HG03139 (cell line): ENCODE data around the gene GPAM.
"Not testable (repeated sequence)": the region's sequence is repeated elsewhere in the genome, so short reads cannot be mapped to it uniquely, and the experiment has no call there.

Experiments used
- ATAC-seq: cut with Tn5 transposase; IDR thresholded peaks from one replicate; pipeline ENCODE4 v1.9.1; 2021; ENCODE audit not compliant: unreplicated experiment

GPAM gene, protein sequence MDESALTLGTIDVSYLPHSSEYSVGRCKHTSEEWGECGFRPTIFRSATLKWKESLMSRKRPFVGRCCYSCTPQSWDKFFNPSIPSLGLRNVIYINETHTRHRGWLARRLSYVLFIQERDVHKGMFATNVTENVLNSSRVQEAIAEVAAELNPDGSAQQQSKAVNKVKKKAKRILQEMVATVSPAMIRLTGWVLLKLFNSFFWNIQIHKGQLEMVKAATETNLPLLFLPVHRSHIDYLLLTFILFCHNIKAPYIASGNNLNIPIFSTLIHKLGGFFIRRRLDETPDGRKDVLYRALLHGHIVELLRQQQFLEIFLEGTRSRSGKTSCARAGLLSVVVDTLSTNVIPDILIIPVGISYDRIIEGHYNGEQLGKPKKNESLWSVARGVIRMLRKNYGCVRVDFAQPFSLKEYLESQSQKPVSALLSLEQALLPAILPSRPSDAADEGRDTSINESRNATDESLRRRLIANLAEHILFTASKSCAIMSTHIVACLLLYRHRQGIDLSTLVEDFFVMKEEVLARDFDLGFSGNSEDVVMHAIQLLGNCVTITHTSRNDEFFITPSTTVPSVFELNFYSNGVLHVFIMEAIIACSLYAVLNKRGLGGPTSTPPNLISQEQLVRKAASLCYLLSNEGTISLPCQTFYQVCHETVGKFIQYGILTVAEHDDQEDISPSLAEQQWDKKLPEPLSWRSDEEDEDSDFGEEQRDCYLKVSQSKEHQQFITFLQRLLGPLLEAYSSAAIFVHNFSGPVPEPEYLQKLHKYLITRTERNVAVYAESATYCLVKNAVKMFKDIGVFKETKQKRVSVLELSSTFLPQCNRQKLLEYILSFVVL

DNA sequence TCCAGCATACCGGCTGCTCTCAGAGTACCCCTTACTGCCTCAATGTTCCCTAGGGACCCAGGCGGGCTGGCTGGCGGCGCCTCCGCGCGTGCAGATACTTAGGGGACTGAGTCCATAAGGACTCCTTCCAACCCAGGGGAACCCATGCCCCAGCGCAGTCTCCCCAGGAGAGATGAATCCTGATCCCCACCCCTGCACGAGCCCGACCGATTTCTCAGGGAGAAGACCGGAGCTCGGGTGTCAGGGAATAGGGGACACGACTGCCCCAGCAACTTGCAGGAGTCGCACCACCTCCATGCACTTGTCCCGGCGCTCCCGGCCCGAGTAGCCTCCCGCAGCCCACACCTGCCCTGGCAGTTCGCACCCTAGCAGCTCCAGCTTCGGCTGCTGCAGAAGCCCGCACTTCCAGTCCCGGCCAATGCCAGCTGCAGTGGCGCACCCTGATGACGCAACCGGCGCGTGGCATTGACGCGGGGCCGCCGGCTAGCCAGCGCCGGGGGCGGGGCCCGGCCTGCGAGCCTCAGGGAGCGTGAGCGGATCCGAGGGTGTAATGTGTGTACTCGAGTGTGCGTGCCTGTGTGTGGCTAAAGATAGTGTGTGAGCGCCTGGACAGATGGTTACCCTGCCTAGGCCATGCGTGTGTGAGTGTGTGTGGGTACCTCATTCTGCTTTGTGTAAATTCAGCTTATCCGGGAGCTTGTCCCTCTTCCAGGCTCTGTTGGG is at the start of gene GPAM:
TSS of gene GPAM (minus strand) at position 437 of the 723 bp plus-strand sequence. CDS start 1,981 bp downstream, outside the sequence.
- ATAC-seq = peak; percentile 95

DNA sequence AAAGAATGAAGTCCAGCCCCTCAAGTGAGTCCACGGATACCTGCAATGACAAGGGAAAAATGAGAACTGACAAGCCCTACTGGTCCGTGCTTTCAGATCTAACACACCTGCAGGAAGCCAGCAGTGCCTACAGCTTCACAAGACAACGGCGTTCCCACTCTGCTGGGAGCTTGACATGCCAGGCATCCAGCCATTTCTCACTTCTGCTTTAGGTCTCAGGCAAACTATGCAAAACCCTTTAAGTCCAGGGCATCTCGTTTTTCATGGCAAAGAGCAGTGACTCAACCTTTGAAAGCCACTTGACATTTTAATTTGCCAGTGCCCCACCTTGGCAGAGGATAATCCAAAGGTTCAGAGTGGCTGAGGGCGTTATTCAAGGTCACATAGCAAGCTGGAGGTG is 49.1 kb upstream of the GPAM start:
- ATAC-seq = no peak

DNA sequence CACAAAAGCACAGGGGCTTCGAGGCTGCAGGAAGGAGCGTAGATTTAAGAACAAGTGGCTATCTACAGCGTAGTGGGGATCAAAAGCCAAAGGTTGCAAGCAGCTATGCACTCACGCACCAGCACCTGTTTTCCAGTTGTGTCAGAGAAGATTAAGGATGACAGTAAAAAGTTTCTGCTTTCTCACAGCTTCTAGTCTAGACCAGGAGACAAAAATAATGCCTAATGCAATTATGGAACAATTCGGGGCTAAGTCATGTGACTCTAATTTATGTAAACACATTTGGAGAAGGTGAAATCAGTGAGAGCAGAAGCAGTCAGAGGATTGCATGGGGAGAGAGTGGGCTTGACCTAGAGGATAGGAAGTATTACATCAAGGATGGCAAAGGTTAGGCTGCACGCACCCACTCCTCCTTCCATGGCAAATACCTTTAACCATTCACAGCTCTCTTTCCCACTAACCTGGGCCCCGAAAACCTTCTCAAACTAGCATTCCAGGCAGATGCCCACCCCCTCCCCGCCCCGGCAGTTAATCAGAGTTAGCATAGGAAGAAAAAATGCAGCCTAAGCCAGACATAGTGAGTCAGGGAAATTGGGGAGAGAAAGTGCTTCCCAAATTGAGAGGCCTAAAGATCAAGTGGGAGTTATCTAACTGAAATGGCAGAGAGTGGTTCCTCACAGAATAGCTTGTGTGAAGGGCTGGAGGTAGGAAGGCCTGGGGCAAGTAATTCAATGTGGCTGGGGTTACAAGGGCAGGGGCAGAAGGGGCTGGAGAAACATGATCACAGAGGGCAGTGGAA is 48.2 kb upstream of the GPAM start:
- no peak for ATAC-seq

DNA sequence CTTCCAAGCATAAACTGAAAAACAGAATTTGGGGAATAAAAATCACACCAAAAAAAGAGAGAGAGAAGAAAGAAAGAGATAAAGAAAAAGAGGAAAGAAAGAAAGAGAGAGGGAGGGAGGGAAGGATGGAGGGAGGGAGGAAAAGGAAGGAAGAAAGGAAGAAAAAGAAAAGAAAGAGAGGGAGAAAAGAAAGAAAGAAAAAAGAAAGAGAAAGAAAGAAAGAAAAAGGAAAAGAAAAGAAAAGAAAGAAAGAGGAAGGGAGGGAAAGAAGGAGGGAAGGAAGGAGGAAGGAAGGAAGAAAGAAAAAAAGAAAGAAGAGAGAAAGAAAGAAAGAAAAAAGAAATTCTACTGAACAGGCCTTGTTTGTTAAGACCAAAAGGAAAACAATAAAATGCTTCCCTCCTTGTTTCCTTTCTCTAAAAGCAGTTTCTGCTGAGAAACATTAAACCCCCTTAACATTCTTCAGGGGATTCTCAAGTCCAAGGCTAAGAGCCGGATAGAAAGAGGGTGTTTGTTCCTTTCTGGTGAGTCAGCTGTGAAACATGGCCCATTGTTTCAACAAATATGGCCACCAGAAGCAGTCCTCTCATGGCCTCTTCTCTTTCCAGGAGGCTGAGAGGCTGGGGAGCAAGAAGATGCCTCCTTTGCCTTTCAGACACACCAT is 46.9 kb upstream of the GPAM start:
- ATAC-seq = no peak

DNA sequence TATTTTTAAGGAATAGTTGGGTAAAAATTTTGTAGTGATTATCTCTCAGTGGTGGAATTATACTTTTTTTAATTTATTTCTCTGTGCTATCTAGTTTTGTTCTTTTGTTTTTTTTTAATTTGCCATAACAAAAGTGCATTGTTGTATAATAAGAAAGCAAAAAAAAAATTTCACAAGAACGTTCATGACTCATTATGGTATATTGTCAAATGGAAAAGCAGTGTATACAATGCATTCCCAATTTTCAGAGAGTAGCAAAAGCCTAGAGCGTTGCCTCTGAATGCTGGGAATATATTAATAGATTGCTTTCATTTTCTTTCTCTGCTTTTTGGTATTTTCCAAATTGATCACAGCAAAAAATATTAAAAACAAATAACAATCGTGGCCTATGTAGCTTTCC is 46.3 kb upstream of the GPAM start:
- ATAC-seq = no peak

DNA sequence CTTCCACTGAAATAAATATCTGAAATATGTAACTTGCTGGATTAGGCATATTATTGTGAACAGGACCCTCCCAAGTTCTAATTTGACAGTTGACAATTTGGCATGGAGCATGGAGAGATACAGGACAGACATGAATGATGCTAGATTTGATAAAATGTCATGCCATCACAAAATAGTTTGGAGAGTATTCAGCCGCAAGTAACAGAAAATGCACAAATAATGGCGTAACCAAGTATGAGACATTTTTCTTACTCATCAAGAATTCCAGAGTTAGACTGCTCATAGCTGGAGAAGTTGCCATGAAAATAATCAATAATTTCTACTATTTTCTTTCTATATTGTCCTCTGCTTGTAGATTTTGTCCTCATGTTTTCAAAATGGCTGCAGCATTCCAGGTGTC is 45.5 kb upstream of the GPAM start:
- ATAC-seq = no peak

- ATAC-seq = not testable (repeated sequence)
Observed at GRCh38 chr10:112228366-112229088, 45.0 kb upstream of the GPAM start.

- no peak for ATAC-seq
Observed at GRCh38 chr10:112227331-112227987, 43.9 kb upstream of the GPAM start.

GRCh38 chr10:112226439-112227248 is 43.1 kb upstream of the GPAM start:
- no peak for ATAC-seq

DNA sequence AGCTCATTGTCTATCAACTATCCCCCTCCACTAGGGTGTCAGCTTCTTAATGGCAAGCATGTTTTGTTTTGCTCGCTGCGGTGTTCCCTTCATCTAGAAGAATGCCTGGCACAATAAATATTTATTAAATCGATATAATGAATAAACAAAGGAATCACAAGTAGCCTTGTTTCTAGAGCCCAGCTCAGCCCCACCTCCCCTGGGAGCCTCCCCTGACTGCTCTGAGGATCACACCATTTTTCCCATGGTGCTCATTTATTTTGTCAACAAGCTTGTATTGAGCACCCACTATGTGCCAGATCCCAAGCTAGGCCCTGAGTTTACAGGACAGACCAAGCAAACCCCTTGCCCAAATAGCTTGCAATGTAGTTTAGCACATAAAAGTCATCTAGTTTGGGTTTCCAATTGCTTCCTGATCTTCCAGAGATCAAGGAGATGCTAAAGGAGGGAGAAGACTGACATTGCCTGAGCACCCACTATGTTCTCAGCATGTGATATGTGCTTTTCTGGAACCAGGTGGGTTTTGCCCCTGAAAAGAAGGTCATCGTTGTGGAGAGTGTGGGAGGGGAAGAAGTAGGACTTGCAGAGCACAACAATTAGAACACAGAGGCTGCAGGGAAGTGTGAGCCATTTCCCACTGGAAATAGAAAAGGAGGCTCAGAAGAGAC is 42.3 kb upstream of the GPAM start:
- no peak for ATAC-seq

DNA sequence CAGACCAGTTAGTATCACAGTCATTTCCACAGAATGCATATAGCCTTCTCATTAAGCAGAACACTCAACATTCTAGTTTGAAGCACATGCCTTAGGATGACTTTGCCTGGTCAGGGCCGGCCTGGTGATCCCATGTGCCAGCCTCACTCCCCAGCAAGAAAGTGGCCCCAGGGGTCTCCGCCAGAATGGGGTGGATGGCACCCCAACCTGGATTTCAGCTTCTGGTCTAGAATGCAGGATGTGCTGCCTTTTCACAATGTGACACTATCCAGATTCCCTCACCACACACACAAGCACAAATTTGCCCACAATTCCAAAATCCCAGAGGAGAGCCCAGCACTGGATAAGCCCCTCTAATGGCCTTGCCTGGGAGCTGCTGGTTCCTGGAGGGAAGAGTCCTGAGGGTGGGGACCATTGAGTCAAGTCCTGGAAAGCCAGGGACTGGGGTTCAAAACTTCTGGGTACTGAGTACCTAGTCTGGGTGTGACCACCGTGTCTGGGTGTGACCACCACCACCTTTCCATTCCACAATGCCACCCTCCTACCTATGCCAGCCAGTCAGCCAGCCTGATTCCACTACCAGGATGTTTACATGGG is 41.5 kb upstream of the GPAM start:
- ATAC-seq = no peak

- ATAC-seq = no peak
Observed at GRCh38 chr10:112223725-112224124, 40.2 kb upstream of the GPAM start.

GRCh38 chr10:112222799-112223198 is 39.2 kb upstream of the GPAM start:
- ATAC-seq = no peak

- ATAC-seq = no peak
Observed at GRCh38 chr10:112221545-112221944, 38.0 kb upstream of the GPAM start.

GRCh38 chr10:112218960-112219359 is 35.4 kb upstream of the GPAM start:
- no peak for ATAC-seq

GRCh38 chr10:112218036-112218390 is 34.4 kb upstream of the GPAM start:
- ATAC-seq = no peak

DNA sequence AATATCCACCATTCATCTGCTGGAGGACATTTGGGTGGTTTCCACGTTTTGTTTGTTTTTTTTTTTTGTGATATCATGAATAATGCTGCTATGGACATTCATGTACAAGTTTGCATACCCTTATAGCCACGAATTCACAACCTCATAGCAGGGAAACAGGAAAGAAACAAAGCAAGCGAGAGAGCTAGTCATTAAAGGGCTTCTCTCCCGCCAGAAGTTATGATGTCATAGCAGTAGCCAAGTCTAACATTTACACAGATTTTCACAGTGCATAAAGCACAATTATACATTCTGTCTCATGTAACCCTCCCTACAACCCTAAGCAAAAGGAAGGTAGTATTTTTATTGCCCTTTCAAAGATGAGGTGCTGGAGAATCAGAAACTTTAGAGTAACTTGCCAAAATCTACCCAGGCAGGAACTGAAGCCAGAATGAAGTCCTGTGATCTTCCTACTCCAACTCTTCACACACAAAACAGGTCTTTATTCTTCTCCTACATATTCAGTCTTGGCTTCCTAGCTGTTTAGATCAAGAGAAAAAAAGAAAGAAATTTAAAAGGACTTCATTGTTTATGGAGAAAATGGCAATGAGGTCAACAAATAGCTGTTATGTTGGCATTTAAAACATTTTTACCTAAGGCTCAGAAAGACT is 33.9 kb upstream of the GPAM start:
- ATAC-seq = no peak
